ENCODE results near the gene SLC6A8.

SLC6A8 gene

DNA sequence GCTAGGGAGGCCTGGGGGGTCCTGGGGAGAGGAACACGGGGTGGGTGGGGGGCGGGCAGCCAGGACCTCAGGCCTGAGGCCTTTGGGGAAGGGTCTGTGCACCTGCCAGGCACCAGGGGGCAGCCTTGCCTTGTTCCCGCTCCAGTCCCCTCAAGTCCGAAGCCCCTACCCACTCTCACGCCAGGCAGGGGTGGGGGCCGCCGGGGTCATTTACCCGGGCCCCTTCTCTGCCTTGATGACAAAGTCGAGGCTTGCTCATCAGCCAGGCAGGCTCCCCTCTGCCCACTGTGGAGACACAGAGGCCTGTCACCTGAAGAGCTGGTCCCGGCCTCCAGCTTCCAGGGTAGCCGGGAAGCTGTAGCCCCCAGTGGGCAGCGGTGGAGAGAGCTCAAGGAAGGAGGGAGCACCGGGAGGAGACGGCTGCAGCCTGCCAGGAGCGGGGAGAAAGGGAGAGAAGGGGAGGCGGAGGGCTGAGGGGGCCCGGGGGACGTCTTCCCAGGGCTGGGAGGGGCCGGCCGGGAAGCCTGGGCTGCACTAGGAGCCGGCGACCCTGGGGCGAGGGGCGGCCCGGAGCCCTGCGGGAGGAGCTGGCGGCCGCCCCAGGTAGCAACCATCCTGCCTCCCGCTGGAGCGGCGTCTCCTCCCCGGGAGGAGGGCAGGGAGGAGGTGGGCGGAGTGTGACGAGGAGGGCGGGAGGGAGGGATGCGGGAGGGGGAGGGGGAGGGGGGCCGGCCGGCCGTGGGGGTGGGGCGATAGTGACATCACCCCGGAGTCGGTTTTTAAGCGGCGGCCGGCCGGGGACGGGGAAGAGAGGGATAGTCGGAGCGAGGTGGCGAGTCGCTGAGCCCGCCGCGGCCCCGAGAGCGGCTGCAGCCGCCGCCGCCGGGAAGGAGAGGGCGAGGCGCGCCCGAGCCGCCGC, at the start of gene SLC6A8:
SLC6A8 (plus strand) TSS at position 806 of the 919 bp plus-strand sequence. CDS start 649 bp downstream, outside the sequence.
- peak; percentile 28 for DNase-seq (ENCODE audit: low spot score)

DNA sequence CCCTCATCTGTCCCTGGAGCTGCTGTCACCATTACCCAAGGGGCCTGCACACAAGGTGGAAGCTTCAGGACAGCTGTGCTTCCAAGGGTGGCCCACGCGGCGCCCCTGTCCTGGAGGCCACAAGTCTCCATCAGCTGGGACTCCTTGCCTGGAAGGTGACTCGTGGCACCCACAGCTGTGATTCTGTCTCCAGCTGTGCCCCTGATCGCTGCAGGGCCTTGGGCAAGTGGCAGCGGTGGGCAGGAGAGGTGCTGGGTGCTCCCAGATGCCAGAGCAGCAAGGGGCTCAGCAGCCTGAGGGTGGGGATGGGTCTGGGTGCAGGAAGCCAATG, 49.7 kb upstream of the SLC6A8 start:
- no peak for DNase-seq (ENCODE audit: low spot score)

- DNase-seq (ENCODE audit: low spot score): no peak
These were observed 49.1 kb upstream of the SLC6A8 start for GRCh38 chrX:153638436-153639176.

GRCh38 chrX:153639177-153640044, 48.3 kb upstream of the SLC6A8 start:
- no peak for DNase-seq (ENCODE audit: low spot score)

DNA sequence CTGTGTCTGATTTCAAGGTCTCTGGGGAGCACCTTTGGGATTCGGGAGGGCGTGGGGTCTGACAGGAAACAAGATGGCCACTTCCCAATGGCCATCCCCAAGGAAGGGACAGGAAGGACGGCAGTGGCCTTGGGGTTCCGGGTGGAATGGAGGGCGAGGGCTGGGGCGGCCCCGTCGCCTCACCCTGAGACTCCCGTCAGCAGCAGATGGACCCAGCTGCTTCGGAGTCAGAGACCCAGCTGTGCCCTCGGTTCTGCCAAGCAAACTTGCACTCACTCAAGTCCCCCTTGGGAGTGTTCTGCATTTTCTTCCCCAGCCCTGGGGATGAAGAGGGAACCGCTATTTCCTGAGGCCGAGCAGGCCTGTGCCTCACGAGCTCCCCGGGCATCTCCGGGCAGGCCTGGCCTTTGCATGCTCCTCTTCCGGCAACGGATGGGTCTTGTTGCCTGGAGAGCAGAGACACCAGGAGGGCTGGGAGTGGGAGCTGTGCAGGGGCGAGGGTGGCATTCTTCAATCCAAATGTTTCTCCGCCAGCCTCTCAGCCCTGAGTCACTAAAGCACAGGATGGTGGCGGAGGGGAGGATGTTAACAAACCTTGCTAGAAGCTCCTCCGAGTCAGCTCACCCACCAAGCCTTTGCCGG, 47.6 kb upstream of the SLC6A8 start:
- DNase-seq (ENCODE audit: low spot score): no peak

GRCh38 chrX:153640736-153641575, 46.8 kb upstream of the SLC6A8 start:
- no peak for DNase-seq (ENCODE audit: low spot score)

DNA sequence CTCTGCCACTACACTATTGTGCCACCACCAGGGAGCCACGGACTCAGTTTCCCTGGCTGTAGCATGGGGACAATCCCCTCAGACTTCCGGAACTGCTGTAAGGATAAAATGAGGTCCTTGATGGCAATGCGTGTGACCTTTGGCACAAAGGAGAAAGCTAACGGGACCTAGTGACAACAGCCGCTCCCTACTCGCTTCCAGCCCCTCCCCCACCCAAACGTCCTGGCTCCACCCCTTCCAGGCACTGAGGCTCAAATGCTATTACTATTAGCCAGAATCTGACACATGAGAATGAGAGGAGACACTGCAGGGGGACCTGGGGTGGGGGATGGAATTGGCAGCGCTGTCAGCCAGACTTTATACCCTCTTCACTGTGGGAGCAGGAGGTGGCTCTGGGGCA, 46.1 kb upstream of the SLC6A8 start:
- no peak for DNase-seq (ENCODE audit: low spot score)

GRCh38 chrX:153642051-153642654, 45.6 kb upstream of the SLC6A8 start:
- no peak for DNase-seq (ENCODE audit: low spot score)

GRCh38 chrX:153642655-153643430, 44.9 kb upstream of the SLC6A8 start:
- DNase-seq (ENCODE audit: low spot score): no peak

DNA sequence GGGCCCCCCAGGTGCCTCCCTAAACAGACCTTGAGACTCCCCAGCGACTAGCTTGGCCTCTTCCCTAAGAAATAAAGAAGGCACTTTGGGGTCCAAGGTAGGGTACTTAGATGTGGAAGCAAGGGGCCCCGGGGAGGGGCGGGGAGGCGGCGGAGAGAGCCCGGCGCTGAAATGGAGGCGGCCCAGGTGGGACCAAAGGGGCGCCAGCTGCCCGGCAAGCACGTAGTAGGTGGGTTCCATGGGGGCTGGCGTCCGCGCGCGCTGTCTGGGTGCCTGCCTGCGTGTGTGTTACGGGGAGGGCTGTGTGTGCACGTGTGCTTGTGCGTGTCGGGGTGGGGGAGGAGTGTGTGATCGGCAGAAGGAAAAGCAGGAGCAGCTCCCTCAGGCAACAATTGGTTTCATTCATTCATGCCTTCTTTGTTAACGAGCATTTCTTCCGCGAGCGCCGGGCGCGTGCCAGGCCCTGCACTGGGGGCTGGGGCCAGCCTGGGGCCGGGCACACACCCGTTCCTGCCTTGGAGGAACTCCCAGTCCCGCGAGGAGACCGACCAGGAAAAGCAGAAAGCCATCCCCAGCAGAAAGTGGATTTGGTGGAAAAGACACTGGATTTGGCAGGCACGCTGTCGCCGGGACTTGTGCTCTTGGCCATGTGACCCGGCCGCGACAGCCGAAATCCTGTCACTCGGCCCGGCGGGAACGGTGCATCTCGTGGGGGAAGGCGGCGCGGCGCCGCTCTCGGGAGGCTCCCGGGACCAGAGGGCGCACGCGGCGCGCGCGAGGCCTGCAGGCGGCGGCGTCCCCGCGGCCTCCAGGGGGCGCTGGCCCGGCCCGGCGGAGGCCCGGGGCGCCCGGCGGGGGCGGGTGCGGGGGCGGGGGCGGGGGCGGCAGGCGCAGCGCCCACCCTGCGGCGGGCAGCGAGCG, 44.0 kb upstream of the SLC6A8 start:
- DNase-seq (ENCODE audit: low spot score): no peak

DNA sequence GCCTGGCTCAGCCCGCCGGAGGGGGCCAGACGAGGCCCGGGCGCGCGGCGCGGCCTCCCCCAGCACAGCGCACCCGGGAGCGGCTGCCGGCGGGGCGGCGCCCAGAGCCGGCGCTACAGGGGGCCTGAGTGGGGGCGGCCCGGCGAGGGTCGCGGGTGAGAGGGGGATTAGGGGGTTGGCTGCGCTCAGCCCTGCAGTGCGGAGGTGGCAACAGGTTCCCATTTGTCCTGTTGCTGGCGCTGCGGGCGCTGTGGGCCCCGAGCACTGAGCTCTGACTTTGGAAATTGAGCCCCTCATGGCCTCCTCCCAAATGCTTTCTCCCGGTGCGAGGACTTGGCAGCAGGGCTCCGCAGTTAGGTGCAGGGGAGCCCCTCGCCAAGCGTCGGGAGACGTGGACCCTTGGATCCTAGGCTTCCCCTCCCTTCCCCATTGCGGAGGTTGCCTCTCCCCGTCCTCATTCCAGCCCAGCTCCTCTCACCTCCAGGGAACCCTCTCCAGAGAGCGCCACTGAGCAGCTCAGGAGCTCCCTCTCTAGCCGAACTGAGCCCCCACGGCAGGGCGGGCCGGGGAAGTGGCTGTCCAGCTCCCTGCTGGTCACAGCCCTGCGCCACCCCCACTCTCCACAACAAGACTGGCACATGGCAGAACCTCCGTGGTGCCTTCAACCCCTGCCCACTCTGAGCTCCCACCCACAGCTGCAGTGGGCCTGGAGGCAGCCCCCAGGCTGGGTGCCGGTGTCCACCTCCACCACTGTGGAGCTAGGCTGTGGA, 43.2 kb upstream of the SLC6A8 start:
- no peak for DNase-seq (ENCODE audit: low spot score)

GRCh38 chrX:153645151-153645550, 42.6 kb upstream of the SLC6A8 start:
- no peak for DNase-seq (ENCODE audit: low spot score)

DNA sequence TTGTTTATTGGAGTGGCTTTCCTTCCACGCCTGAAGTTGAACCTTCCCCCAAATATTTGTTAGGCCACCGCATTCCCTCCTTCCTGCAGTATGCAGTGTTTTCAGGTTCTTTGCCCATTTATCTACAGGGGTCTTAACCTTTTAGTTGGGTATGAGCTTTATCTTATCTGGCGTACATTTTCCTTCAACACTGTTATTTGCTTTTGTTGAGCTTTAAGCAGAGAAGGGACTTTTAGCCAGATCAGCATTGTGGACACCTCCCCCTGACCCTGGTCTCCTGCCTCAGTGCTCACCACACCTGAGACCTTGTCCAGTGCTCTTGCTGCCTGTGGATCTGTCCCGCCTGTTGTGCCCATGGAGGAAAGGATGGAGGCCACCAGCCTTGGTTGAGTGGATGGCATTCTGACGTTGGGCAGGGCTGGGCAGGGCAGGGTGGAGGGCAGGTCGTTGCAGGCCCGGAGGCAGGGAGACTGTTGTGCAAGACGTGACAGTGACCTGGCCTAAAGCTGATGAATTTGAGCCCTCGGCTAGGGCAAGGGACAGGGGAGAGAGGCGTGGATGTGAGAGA, 41.7 kb upstream of the SLC6A8 start:
- no peak for DNase-seq (ENCODE audit: low spot score)

GRCh38 chrX:153646620-153647373, 40.9 kb upstream of the SLC6A8 start, which contains the start of gene DUSP9:
Gene DUSP9, plus strand, starts transcription at chrX:153647203. Its CDS starts 751 bp downstream, at chrX:153647954.
- no peak for DNase-seq (ENCODE audit: low spot score)

- no peak for DNase-seq (ENCODE audit: low spot score)
These were observed 40.0 kb upstream of the SLC6A8 start for GRCh38 chrX:153647461-153648357.
